ENCODE measurements around the gene RUNX3.
"Not testable (repeated sequence)": the region's sequence is repeated elsewhere in the genome, so short reads cannot be mapped to it uniquely, and the experiment has no call there.

RUNX3 gene

GRCh38 chr1:24903011-24903461, 27.0 kb downstream of the RUNX3 start:
- no peak for DNase-seq (ENCODE audit: low read depth in 1 of 2, low spot score in 1 of 2)

GRCh38 chr1:24902471-24902891, 27.6 kb downstream of the RUNX3 start:
- DNase-seq (ENCODE audit: low read depth in 1 of 2, low spot score in 1 of 2) = no peak

DNA sequence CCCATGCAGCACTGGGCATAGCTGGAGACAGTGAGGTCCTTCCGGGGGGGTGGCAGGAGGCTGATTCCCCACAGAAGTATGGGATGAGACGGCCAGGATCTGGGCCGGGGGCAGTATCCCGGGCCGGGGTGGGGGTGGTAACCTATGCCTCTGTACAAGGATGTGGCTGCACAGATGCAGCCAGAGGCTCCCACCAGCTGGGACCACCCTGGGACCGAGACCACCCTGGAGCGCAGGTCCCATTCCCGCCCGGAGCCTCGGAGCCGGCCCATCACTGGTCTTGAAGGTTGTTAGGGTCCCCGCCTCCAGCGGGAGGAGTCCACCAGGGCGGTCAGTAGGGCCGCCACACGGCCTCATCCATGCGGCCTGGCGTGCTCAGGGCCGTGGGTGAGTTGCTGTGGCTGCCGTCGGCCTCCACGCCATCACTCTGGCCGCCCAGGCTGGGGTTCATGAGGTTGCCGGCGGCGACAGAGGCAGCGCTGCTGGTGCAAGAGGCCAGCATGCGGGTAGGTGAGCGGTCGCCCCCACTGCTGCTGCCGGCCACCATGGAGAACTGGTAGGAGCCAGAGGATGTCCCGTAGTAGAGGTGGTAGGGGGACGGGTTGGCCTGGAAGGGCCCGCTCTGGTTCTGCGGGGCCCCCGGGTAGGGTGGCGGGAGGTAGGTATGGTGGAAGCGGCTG, 28.1 kb downstream of the RUNX3 start:
- DNase-seq (ENCODE audit: low read depth in 1 of 2, low spot score in 1 of 2) = no peak

DNA sequence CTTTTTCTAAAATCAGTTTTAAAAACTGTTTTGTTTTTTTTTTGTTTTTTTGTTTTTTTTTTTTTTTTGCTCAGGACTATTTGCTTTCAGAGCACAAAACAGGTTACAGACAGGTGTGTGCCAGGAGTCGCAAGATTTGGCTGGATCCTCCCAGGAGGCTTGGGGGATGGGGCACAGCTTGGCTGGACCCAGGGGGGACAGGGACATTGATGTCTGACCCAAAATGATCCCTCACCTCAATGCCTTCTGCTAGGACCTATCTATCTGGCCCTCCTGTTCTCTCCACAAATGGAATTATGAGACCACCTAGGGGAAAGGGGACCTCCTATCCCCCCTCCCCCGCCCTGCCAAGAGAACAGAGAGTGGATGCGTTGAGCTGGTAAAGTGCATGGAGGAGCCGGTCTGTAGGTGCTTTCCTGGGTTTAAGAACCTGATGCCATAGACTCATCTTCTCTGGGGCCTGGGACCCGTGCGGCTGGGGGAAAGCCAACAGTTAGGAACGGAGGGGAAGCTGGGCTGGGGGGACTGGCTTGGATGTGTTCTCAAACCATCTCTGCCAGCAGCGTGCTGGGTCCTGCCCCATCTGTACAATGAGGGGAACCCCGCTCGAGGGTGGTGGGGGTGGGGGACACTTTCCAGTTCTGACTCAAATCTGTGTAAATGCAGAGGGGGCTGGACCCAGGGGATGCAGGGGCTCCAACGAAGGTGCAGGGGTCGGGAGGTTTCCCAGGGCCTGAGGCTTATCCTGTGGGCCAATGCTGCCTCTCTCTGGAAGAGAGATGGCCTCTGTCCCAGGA, 28.9 kb downstream of the RUNX3 start:
- DNase-seq (ENCODE audit: low read depth in 1 of 2, low spot score in 1 of 2) = no peak

- no peak for DNase-seq (ENCODE audit: low read depth in 1 of 2, low spot score in 1 of 2)
Measured at GRCh38 chr1:24900486-24900849, 29.6 kb downstream of the RUNX3 start.

GRCh38 chr1:24899581-24900485, 30.2 kb downstream of the RUNX3 start:
- DNase-seq (ENCODE audit: low read depth in 1 of 2, low spot score in 1 of 2) = no peak

- no peak for DNase-seq (ENCODE audit: low read depth in 1 of 2, low spot score in 1 of 2)
Measured at GRCh38 chr1:24898909-24899439, 31.1 kb downstream of the RUNX3 start.

GRCh38 chr1:24898152-24898908, 31.7 kb downstream of the RUNX3 start:
- peak in 1 of 2 donors; percentile 36 for DNase-seq (ENCODE audit: low read depth in 1 of 2, low spot score in 1 of 2)

DNA sequence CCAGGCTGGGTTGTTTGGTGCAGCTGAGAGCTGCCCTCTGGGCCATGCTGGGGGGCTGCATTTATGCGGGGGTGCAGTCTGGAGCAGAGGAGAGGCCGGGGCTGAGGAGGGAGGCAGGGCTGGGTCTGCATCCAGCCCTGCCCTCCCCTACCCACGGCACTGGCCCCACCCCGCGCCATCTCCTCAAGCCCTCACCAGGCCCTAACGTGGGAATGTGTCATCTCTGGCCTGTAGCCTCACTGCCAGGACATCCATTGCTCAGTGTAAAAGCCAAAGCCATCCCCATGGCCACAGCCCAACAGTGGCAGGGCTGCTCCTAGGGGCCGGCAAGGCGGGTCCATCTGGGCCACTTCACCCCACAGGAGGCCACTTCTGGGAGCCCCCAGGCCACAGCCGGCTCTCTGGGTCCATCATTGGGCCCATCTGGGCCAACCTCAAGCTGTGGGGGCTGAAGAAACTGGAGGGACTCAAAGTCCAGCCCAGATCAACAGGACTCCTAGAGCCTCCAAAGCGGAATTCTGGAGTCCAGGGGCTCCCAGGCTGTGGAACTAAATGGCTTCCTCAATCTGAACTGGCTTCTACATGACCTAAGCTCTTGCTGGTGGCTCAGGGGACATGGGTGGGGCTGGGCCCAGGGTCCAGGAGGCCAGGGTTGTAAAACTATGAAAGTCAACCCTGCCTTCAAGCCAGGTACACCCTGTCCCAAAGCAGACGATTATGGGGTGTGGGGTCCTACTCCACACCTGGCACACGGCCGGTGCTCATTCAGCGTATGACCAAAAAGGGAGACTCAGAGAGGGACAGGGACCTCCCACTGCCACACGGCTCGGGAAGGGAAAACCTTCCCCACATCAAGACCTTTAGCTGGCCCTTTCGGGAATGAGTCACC, 32.6 kb downstream of the RUNX3 start:
- no peak for DNase-seq (ENCODE audit: low read depth in 1 of 2, low spot score in 1 of 2)

- no peak for DNase-seq (ENCODE audit: low read depth in 1 of 2, low spot score in 1 of 2)
Measured at GRCh38 chr1:24896596-24897262, 33.3 kb downstream of the RUNX3 start.

DNA sequence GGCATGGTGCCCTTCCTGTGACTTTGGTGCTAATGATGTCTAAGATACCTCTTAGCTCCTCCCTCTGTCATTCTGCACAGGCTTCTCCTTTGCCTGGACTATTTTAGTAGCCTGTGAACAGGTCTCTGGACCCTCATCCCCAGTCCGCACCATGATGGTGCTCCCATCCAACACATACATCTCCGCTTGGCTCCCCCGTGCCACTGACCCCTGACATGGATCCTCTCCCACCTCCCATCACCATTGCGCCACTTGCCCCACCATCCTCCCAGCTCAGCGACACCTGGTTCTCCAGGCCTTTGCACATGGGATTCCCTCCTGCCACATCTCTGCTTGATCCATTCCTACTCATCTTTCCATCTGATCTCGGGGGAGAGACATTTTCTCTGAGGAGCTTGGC, 33.9 kb downstream of the RUNX3 start:
- DNase-seq (ENCODE audit: low read depth in 1 of 2, low spot score in 1 of 2) = no peak

- DNase-seq (ENCODE audit: low read depth in 1 of 2, low spot score in 1 of 2) = no peak
Measured at GRCh38 chr1:24895511-24895910, 34.6 kb downstream of the RUNX3 start.

DNA sequence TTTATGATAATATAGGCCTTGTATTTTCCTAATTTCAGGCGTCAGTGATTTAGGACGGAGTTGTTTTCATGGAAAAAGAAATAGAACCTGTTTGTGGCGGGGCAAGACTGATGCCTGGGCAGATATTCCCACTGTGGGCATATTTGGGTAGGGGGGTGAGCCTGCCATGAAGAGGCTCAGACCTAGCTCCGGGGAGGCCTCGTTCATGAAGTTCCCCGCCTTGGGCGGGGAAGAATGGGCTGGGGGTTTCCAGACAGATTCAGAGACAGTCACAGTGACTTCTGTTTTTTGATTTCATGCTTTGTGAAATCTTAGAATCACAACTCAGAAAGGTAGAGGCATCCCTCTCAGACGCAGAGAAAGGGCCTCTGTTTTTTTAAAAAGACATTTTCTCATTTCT, 36.1 kb downstream of the RUNX3 start:
- DNase-seq (ENCODE audit: low read depth in 1 of 2, low spot score in 1 of 2) = no peak

DNA sequence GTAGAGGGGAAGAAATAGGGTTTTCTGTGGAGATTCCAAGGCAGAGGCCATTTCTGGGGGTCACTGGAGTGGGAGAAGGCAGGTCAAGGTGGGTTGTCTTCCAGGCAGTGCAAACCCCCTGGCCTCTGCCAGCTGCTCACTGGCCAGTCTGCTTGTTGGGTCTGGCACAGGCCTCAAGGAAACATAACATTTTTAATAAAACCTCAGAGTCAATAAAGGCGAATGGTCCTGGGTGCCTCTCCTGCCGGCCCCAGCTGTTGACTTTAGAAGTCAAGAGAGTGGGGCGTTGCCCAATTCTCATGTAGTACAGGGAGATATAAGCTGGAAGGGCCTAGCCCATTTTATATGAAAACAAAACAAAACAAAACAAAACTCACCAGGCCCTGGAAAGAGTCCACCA, 36.6 kb downstream of the RUNX3 start:
- no peak for DNase-seq (ENCODE audit: low read depth in 1 of 2, low spot score in 1 of 2)

DNA sequence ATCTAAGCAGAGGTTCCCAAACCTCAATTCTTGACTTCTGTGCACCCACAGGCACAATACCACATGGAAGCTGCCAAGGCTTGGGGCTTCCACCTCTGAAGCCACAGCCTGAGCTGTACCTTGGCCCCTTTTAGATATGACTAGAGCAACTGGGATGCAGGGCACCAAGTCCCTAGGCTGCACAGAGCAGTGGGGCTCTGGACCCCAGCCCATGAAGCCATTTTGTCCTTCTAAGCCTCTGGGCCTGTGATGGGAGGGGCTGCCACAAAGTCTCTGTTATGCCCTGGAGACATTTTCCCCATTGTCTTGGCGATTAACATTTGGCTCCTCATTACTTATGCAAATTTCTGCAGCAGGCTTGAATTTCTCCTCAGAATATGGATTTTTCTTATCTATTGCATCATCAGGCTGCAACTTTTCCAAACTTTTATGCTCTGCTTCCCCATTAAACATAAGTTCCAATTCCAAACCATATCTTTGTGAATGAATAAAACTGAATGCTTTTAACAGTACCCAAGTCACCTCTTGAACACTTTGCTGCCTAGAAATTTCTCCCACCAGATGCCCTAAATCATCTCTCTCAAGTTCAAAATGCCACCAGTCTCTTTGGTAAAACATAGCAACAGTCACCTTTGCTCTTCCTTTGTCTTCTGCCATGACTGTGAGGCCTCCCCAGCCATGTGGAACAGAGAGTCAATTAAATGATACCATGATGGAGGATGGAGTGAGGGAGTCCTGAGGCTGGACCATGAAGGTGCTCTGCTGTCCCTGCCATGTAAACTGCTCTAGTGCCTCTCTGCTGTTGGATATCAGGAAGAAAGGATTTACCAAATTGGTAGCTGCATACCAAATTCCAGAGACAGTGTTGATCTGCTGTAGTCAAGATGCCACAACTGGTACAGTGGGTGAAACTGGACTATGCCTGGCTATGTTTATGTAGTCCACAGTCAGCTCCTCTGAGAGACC, 37.6 kb downstream of the RUNX3 start:
- DNase-seq (ENCODE audit: low read depth in 1 of 2, low spot score in 1 of 2) = no peak

DNA sequence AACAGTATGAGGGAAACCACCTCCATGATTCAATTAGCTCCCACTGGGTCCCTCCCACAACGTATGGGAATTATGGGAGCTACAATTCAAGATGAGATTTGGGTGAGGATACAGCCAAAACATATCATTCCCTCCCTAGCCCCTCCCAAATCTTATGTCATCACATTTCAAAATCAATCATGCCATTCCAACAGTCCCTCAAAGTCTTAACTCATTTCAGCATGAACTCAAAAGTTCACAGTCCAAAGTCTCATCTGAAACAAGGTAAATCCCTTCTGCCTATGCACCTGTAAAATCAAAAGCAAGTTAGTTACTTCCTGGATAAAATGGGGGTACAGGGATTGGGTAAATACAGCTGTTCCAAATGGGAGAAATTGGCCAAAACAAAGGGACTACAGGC, 38.7 kb downstream of the RUNX3 start:
- DNase-seq (ENCODE audit: low read depth in 1 of 2, low spot score in 1 of 2) = not testable (repeated sequence)

GRCh38 chr1:24890887-24891286, 39.2 kb downstream of the RUNX3 start:
- no peak for DNase-seq (ENCODE audit: low read depth in 1 of 2, low spot score in 1 of 2)

Data from activated CD4-positive, alpha-beta T cell treated with anti-CD3 and anti-CD28 coated beads, Interleukin-2, amount 50 U/mL, for 24 hours (primary cell).